ACC112 (cell line): ENCODE measurements around the gene LY6G5B.

Experiments used
- H2AFZ ChIP-seq: fragments of 200-600 bp; sonication (generic); one replicate; pipeline ENCODE4 v1.6.0; 2017; ENCODE audit warnings: antibody characterized with exemption, low read length; ENCODE audit not compliant: unreplicated experiment
- H3K27ac ChIP-seq: fragments of 200-600 bp; sonication (generic); 2 replicates; pipeline ENCODE4 v1.5.1; 2014; ENCODE audit warnings: low read depth, mild to moderate bottlenecking, antibody characterized with exemption, low read length, moderate library complexity
- H3K27me3 ChIP-seq: fragments of 200-600 bp; sonication (generic); 2 replicates; pipeline ENCODE4 v1.6.1; 2014; ENCODE audit warnings: mild to moderate bottlenecking, antibody characterized with exemption, low read length, moderate library complexity, mixed read lengths; ENCODE audit not compliant: insufficient read depth
- H3K36me3 ChIP-seq: fragments of 200-600 bp; sonication (generic); 2 replicates; pipeline ENCODE4 v1.6.1; 2016; ENCODE audit warnings: mild to moderate bottlenecking, antibody characterized with exemption, low read length, moderate library complexity, mixed read lengths; ENCODE audit not compliant: insufficient read depth
- H3K4me1 ChIP-seq: fragments of 200-600 bp; sonication (generic); one replicate; pipeline ENCODE4 v1.6.1; 2016; ENCODE audit warnings: low read length, mixed read lengths; ENCODE audit not compliant: insufficient read depth, unreplicated experiment, control insufficient read depth
- H3K4me3 ChIP-seq: fragments of 200-600 bp; sonication (generic); 2 replicates; pipeline ENCODE4 v1.5.1; 2014; ENCODE audit warnings: mild to moderate bottlenecking, low read depth, low read length
- H3K79me2 ChIP-seq: fragments of 200-600 bp; sonication (generic); one replicate; pipeline ENCODE4 v1.6.0; 2016; ENCODE audit warnings: low read length; ENCODE audit not compliant: control insufficient read depth, unreplicated experiment, insufficient read depth

LY6G5B gene

GRCh38 chr6:31686483-31686882, 16.7 kb downstream of the LY6G5B start:
- H3K4me3 ChIP-seq = no peak overlapping the region
- H3K79me2 ChIP-seq = no peaks in the 10 kb centered on the region
- H3K27me3 ChIP-seq = no peaks in the 10 kb centered on the region
- no peak overlapping the region for H2AFZ ChIP-seq
- peaks cover 1% of the 10 kb centered on the region for H3K4me1 ChIP-seq
- no peaks in the 10 kb centered on the region; the same call in 1 of the 2 replicates for H3K36me3 ChIP-seq
- no peak overlapping the region for H3K27ac ChIP-seq

DNA sequence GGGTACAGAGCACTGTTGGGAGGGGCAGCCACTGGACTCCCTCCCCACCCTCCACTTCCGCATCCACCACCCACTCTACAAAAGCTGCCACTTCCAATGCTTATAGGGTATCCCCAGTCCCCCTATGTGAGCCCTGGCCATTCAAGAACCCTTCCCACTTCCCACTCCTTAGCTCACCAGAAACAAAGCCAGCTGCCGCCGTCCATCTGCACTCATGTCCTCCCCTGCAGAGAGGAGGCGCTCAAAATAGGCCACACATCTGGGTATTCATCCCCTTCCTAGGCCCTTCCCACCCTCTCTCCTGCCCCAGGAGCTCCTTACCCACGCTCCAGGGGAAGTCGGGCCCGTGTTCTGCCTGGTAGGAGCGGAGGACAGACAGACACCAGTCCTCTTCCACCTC, 17.5 kb downstream of the LY6G5B start:
- Histone ChIP-seq H3K4me3 (no peak overlapping the region), H3K27ac (no peak overlapping the region), H3K36me3 (no peaks in the 10 kb centered on the region; the same call in 1 of the 2 replicates)

DNA sequence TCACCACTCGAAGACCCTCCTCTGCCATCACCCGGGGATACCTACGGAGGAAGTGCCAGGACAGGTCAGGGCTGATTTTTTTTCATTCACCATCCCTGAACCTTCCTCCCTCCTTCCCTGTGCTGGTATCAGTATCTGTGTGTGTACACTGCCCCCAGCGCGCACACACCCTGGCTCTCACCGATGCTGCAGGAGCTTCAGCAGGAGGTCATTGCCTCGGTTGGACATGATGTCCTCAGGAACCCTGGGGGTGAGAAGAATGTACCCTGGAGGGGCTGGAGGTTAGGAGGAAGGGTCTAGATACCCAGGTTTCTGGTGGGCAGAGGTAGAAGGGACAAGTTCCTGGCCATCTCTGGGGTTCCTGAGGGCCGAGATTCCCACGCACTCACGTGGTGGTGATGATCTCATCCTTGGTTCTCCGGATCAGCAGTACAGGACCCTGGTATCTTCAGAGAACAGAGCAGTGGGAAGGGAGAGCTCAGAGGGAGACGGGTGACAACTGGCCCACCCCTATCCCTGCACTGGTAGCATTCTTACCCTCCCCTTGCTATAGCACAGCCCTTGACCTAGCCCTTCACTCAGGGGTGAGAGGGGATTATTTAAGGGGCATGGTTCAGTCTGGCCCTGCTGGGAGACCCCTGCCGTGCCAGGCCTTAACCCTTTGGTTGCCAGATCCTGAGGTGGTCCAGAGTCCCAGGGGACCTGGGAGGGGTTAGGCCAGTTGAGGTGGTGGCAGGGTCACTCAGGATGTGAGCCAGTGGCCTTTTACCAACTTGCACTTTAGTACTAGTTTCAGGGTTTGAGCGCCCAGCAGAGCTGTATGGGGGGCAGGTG, 18.3 kb downstream of the LY6G5B start:
- no peak overlapping the region for H3K27ac ChIP-seq
- H3K79me2 ChIP-seq = no peaks in the 10 kb centered on the region
- no peaks in the 10 kb centered on the region for H3K27me3 ChIP-seq
- H2AFZ ChIP-seq = no peak overlapping the region
- H3K4me3 ChIP-seq = no peak overlapping the region
- no peaks in the 10 kb centered on the region for H3K4me1 ChIP-seq
- H3K36me3 ChIP-seq = peaks cover 4% of the 10 kb centered on the region; the same call in 1 of the 2 replicates

More for the DNA sequence above, 17.5 kb downstream of the LY6G5B start:
- Histone ChIP-seq H3K27me3 (no peaks in the 10 kb centered on the region), H2AFZ (no peak overlapping the region), H3K4me1 (no peaks in the 10 kb centered on the region), H3K79me2 (no peaks in the 10 kb centered on the region)

DNA sequence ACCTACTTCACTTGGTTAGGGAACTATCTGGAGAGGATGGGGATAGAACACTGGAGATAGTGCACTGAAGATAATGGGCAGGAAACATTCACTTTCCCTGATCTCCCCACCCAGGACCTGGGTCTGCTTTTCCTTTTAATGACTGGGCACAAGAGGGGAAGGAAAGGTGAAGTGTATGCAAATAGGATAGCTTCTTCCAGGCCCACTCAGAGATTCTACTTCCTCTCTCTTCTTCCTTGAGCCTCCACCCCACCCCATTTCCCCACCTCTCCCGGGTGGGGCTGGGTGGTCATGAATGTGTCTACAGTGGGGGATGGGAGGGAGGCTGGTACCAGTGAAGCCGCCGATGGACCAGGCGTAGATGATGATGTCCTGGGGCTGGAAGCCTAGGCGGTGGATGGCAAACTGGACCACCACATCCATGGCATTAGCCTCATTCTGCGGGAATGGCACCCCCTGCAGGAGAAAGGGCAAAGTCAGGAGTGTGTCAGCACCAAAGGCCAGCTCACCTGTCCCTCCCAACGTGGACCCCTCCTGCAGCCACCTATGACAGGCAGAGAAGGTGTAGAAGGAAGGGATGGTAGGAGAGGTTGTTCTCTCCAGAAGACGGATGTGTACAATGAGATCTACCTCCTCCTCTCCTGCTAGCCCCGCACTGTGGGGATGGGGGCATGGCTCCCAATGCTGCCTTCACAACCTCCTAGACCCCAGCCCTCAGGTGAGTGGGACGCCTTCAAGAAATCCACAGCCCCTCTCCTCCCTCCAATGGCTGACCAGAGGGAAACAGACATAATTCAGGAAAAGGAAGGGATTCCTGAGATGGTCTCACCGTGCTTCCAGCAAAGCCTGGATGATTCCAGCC, 19.7 kb downstream of the LY6G5B start:
- no peak overlapping the region for H3K4me3 ChIP-seq
- H2AFZ ChIP-seq = no peak overlapping the region
- no peaks in the 10 kb centered on the region for H3K4me1 ChIP-seq
- no peak overlapping the region for H3K27ac ChIP-seq
- H3K36me3 ChIP-seq = peaks cover 4% of the 10 kb centered on the region; the same call in 1 of the 2 replicates
- H3K27me3 ChIP-seq = no peaks in the 10 kb centered on the region
- no peaks in the 10 kb centered on the region for H3K79me2 ChIP-seq

DNA sequence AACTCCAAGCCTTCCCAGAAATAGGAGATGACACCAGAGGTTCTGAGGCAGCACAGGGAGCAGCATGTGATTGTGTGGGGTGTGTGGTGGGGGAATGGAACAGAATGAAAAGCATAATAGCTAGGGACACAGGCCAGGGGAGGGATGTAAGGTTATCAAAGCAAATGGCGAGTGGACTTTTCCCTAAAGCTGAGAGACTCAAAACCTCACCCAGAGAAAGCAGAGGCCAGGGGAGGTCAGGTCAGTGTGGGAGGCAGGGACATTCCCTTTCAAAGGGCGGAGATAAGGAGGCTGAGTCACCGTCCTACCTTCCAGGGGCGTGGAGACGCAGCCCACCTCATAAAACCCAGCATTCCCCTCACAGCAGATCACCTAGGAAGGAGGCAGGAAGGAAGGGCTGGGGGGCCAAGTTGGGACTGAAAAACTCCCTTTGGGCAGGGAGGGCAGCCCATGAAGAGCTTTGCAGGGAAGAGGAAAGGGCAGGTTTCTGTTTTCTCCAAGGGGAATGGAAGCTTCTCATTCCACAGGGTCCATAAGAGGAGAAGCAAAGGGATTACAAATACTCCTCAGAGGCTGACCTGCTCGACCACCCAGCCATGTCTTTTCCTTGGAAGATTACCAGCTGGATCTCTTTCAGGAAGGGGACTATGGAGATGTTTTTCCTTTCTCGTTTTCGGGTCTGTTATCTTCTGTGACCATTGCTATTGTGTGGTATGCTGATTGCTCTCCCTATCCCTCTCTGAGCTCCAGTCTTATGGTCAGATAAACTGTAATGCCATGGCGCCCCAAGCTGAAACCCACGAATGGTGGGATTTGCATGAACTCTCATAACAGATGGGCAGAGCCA, 20.7 kb downstream of the LY6G5B start:
- Histone ChIP-seq H3K36me3 (peaks cover 4% of the 10 kb centered on the region; the same call in 1 of the 2 replicates), H3K27me3 (no peaks in the 10 kb centered on the region), H3K4me1 (no peaks in the 10 kb centered on the region), H3K79me2 (no peaks in the 10 kb centered on the region), H2AFZ (no peak overlapping the region), H3K27ac (no peak overlapping the region), H3K4me3 (no peak overlapping the region)

GRCh38 chr6:31691078-31691463, 21.3 kb downstream of the LY6G5B start:
- Histone ChIP-seq H3K27me3 (no peaks in the 10 kb centered on the region), H3K4me3 (no peak overlapping the region), H3K79me2 (no peaks in the 10 kb centered on the region), H3K4me1 (no peaks in the 10 kb centered on the region), H3K27ac (no peak overlapping the region), H3K36me3 (peaks cover 4% of the 10 kb centered on the region; the same call in 1 of the 2 replicates), H2AFZ (no peak overlapping the region)

GRCh38 chr6:31691564-31692108, 21.9 kb downstream of the LY6G5B start:
- peaks cover 4% of the 10 kb centered on the region; the same call in 1 of the 2 replicates for H3K36me3 ChIP-seq
- no peak overlapping the region for H3K27ac ChIP-seq
- no peaks in the 10 kb centered on the region for H3K27me3 ChIP-seq
- H3K4me3 ChIP-seq = no peak overlapping the region
- no peak overlapping the region for H2AFZ ChIP-seq
- no peaks in the 10 kb centered on the region for H3K79me2 ChIP-seq
- H3K4me1 ChIP-seq = no peaks in the 10 kb centered on the region

DNA sequence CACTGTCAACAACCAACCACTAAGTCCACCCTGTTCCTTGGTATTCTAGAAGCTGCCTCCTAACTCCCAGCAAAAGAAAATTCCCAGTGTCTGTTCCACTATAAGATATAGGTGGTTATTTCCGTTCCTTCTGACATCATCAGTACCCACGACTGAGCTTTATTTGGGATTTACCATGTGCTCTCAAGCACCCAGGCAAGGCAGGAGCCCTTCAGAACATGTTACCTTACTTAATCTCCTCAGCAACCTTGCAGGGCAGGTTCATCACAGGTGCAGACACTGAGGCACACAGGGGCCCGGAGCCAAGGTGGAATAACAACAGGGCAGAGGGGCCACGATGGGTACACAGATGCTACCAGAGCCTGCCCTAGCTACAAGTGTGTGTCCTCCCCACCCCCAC, 22.6 kb downstream of the LY6G5B start:
- Histone ChIP-seq H3K4me1 (no peaks in the 10 kb centered on the region), H3K79me2 (no peaks in the 10 kb centered on the region), H3K36me3 (peaks cover 4% of the 10 kb centered on the region; the same call in 1 of the 2 replicates), H3K4me3 (no peak overlapping the region), H3K27ac (no peak overlapping the region), H2AFZ (no peak overlapping the region), H3K27me3 (no peaks in the 10 kb centered on the region)

DNA sequence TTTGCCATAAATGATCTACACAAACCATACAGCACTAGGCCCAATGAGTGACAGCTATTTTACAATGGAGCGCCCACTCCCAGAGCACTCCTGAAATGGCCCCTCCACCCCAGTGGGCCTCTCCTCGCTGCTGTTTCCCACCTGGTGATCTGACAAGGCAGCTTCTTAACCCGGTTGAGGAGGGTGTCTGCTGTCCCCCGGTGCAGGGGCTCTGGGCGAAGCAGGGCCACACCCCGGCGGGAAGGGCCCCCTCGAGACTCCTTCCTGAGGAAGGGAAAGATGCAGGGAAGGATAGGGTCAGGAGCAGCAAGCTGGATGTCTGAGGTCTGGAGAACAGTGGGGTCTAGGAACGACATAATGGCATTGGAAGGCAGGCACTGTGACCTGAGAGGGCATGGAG, 23.1 kb downstream of the LY6G5B start:
- no peak overlapping the region for H3K4me3 ChIP-seq
- H3K27ac ChIP-seq = no peak overlapping the region
- no peaks in the 10 kb centered on the region for H3K27me3 ChIP-seq
- H3K79me2 ChIP-seq = no peaks in the 10 kb centered on the region
- no peak overlapping the region for H2AFZ ChIP-seq
- peaks cover 4% of the 10 kb centered on the region; the same call in 1 of the 2 replicates for H3K36me3 ChIP-seq
- peaks cover 4% of the 10 kb centered on the region for H3K4me1 ChIP-seq

DNA sequence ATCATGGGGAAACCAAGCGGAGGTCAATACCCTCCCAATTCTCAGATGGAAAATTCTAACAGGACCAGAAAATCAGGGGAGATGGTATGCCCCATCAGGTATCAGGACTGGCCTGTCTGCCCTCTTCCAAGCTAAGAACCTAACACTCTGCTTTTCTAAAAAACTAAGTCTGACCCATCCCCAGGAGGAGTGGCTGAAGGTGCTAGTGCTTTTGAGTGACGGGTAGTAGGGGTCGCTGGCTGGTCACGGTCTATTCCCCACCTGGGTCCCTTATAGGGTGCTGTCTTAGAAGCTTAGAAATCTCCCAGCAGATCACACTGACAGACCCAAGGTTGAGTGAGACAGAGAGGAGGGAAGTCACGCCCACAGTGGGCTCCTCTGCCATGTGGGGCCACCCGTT, 23.8 kb downstream of the LY6G5B start:
- H3K36me3 ChIP-seq = peaks cover 4% of the 10 kb centered on the region; the same call in 1 of the 2 replicates
- H3K4me3 ChIP-seq = no peak overlapping the region
- H3K4me1 ChIP-seq = peaks cover 7% of the 10 kb centered on the region
- H2AFZ ChIP-seq = no peak overlapping the region
- H3K79me2 ChIP-seq = no peaks in the 10 kb centered on the region
- H3K27me3 ChIP-seq = no peaks in the 10 kb centered on the region
- no peak overlapping the region for H3K27ac ChIP-seq
